CD1c-positive myeloid dendritic cell (primary cell): ENCODE measurements around the gene RAPGEF4.
A peak's percentile ranks its signal among the peaks of the same experiment; 100 is the strongest.

Experiments
- DNase-seq: peaks from one replicate; pipeline ENCODE4 v3.0.0-alpha.2; 2016; ENCODE audit errors: extremely low spot score

Gene RAPGEF4

DNA sequence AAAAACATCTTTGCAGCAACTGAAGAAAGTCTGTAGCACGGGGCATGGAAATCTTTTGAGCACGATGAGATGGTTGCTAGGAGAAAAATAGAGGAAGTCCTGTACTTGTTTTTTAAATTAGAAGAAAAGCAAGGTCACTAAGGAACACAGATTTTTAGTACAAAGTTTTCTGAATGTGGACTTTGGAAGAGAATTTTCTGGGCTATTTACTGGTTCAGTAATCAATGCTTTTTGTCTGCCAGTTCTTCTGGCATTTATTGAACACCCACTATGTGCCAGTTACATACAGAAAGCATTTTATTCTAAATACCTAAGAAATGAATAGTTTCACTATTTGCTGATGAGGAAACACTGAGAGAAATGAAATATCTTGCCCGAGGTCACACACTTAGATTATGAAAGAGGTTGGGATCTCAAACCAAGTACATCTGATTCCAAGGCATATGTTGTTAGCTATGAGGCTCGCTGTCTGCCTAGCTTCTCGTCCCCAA, 324.4 kb downstream of the RAPGEF4 start:
- peak; percentile 64 for DNase-seq

DNA sequence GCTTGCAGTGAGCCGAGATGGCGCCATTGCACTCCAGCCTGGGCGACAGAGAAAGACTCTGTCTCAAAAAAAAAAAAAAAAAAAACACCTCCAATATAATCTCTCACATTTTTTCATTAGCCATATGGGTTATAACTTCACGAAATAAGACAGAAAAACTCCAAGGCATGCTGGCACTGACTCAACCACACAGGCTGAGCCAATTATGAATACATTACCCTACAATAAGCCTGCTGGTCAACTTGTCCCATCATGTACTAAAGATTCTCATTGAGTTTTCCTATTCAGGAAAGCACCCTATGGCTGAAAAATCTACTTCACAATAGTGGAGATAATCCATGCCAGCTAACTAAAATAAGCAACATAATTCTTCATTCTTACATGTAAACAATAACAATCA, 327.2 kb downstream of the RAPGEF4 start:
- DNase-seq, result no peak

DNA sequence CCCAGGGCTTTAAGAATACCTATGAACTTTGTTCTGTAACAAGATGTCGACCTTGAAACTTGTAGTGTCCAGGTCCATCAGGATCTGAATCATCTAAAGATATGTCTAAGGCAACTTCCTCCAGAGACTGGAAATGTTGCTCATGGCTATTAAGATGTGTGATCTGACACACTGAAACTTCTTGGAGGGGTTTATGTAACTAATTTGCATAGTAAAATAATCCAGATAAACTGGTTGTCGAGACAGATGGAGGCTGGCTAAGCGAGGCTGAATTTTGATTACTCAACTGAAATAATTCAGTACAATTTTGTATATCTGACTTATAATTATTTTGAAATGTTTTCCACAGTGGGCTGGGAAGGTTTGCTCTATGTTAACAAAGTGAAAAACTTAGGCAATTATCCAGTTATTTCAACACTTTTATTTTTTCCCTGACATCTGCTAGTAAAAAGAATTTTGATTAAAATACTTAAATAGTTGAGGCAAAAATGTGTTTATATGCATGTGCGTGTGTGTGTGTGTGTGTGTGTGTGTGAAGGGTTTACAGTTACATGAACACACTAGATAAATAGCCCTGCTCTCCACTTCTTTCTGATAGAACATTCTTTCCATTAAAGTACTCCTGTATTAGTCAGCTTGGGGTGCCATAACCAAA, 328.6 kb downstream of the RAPGEF4 start:
- no peak for DNase-seq

DNA sequence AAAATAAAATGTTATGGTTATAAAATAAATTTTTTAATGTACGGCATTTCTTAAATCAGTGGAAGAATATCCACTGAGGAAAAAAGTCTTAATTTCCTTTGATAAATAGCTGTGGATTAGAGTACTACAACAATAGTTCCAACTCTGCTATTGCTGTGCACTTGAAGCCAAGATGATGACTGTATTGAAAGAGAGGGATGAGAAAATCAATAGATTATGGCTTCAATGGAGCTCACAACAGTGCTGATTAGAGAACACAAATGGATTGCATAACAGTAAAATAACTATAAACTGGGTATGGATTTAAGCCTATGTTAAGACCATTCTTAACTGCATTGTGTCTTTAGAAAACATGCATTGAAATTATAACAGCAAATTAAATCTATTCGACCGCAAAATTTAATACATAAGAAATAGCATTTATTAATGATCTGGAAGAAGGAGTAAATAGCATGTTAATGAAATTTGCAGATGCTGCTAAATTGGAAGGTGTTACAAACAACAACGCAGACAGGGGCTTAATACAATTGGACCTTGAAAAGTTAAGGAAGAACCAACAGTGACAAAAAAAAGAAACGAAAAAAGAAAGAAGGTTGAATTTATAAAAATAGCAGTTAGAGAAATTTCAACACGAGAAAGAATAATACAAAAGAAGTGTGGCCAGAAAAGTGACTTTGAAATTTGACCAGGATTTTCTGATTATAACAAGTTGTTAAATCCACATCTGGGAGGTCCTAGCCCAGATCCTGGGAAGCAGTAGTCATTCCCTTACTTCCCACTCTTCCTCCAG, 331.4 kb downstream of the RAPGEF4 start:
- DNase-seq, result no peak

DNA sequence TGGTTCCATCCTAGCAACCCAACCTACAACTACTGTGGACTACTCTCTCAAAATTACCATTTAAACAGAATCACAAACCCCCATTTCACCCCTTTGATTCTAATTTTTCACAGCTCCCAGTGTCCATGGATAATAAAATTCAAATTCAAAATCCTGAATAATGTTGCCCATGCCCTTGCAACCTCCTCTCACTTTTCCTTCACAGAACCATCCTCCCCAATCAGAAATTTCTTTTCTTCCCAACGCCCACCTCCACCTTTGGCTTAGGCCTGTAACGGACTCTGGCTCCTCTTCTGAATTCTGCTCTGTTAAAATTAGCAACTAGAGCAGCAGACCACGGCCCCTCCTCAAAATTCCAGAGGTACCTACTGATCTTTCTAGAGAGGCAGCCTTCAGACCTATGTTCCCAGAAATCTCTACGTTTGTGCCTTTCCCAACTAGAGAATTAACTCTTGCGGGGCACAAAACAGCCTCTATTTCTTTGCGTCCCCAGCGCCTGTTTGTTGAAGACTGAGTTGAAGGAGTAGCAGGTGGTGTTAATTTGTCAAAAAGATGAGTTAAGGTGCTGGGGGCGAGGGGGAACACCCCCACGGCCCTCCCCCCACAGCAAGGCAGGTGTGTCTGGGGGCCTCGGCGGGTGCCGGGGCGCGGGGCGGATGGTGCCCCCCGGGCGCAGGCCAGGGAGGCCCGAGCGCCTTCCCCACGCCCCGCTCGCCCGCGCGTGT, 339.6 kb downstream of the RAPGEF4 start:
- no peak for DNase-seq

DNA sequence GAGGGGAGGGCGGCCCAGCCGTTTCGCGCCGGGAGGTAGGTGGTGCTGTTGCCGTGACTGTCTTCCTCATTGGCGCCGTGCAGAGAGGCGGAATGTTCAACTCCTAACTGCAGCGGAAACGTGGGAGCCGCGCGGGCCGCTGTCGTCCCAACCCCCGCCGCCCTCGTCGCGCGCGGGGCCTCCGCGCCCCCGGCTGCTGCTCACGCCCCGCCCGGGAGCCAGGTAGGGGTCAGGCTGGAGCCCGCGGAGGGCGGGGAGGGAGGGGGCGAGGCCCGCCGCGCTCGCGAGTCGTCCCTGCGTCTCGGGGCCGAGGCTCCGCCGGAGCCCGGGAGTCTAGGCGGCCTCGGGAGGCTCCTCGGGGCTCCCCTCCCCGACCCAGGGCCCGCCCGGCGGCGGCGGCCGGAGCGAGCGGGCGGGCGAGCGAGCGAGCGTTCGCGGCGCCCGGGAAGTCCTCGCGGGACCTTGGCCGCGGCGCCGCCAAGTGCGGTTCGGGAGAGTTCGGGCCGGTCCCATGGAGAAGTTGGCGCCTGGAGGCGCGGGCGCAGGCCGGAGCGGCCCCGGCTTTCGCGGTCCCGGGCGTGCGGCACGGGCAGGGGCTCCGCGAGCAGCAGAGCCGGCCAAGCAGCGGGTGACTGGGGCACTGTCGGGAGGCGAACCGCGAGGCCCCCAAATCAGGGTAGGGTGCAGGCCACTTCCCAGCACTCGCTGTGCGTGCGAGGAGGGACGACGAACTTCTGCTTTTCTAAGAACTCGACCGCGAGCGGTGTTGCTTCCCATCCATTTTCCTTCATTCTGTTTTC, 340.3 kb downstream of the RAPGEF4 start, which contains the start of gene MAP3K20:
TSS of gene MAP3K20 (plus strand) at position 66 of the 800 bp plus-strand sequence. CDS start 15,186 bp downstream, outside the sequence.
- DNase-seq, result peak; percentile 82

DNA sequence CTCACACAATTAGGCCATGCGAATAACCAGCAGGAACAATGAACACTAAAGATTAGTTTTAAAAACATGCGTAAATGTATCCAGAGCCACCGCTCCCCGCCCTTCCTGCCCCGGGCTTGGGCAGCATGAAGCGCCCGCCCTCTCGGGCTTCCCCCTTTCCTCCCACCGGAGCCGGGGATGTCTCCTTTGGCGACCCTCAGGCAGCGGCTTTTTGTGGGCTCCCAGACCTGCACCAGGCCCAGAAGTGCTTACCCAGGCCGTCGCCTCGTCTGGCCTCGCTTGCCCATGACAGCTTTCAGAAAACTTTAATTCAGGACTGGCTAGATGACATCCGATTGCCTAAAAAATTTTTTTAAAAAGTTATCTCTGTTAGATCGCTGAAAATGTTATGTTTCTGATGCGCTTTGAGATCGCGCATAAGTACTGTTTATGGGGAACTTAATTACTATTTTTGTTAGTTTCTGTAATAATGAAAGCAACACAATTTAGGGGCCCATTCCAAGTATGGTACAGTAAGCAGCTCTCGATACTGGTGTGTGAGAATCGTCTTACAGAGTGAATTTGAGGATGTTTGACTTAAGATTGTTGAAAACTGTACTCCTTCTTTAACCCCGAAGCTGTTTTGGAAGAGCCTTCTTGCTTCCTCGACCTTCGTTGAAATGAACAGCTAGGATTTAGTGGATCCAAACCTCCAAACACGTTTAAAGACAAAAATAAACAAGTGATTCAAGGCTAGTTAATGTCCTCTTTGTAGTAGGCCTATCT, 341.1 kb downstream of the RAPGEF4 start:
- no peak for DNase-seq

DNA sequence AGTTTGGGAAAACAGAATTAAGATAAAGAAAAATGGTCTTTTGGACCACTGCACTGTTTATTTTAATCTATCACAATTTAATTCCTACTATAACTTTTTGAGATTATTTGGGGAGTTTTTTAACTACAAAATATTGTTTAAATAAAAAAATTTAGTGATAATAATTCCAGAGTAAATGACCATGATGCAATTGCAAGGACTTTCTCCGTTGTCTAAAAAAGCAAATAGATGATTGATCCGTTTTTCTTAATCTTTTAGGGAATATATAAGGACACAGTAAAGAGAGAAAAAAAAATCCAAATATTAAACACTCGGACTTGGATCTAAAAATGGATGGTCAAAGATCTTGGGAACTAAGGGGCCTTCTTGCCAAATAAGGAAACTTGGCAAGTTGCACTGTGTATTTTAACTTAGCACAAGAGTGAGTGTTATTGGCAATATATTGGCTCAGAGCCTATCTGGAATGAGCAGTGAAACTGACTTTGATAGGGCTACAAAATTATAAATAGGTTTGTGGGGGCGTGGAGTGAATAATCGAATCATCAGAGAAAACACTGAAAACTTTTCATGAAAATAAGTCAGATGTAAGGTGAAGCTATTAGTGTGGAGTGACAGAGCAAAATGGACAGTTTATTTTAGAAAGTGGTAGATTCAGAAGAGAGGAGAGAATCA, 342.0 kb downstream of the RAPGEF4 start:
- no peak for DNase-seq

DNA sequence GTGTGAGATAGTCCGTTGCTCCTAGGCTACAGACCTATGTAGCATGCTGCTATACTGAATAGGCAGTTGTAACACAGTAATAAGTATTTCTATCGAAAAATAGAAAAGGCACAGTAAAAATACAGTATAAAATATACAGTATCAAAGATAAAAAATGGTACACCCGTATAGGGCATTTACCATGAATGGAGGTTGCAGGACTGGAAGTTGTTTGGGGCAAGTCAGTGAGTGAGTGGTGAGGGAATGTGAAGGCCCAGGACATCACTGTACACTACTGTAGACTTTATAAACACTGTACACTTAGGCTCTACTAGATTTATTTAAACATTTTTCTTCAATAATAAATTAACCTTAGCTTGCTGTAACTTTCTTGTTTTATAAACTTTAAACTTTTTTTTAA, 343.5 kb downstream of the RAPGEF4 start:
- no peak for DNase-seq

DNA sequence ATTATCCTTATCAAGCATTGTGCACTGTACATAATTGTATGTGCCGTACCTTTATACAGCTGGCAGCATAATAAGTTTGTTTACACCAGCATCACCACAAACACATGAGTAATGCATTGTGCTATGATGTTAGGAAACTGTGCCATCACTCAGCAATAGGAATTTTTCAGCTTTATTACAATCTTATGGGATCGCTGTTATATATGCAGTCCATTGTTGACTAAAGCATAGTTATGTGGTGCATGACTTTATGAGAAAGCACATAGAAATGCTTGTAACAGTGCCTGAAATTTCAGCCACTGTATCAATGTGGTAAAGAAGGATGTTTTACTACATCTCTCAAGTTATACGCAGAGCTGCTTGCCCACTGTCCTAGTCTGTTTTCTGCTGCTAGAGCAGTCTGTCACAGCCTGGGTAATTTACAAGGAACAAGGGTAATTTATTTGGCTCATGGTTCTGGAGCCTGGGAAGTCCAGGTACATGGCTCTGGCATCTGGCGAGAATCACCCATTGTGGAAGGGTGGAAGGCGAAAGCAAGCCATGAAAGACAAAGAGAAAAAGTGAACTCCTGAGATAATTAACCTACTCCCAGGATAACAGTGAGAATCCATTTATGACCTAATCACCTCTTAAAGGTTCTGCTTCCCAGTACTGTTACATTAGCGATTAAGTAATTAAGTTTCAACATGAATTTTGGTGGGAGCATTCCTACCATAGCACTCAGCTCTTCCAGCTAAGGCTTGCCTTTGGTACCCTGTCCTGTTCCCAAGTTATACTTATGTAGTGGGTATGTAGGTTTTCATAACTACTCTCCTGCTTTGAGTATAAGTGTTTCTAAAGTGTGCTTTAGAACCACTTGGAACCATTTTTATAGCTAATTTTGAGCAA, 344.6 kb downstream of the RAPGEF4 start:
- DNase-seq, result no peak

DNA sequence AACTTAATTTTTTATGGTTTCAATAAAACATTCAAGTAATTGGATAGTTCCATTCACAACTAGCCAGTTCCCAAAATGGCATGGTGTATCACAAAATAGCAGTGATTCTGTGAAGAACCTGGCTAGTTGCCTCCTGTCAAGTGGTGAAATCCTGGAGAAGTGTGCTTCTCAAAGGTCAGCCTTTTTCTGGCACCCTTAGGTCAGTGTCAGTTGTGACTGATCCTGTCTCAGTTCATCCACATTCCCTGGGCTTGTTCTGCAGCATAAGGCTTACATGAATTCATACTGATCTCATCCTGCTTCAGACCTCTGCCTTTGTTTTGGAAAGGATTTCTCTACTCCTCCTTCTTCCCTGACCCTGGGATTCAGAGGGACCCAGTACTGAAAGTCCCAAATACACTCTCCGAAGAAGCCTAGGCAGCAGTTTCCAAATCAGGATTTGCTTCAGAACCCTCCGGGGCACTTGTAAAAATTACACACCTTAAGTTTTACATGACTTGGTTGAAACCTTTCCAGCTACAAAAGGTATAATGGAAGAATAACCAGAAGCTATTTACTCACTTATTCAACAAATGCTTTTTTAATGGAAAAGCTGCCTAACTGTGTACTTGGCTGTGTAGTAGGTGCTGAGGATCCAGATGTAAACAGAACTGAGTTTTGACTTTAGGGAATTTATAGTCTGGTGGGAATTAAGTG, 351.0 kb downstream of the RAPGEF4 start:
- DNase-seq, result no peak

DNA sequence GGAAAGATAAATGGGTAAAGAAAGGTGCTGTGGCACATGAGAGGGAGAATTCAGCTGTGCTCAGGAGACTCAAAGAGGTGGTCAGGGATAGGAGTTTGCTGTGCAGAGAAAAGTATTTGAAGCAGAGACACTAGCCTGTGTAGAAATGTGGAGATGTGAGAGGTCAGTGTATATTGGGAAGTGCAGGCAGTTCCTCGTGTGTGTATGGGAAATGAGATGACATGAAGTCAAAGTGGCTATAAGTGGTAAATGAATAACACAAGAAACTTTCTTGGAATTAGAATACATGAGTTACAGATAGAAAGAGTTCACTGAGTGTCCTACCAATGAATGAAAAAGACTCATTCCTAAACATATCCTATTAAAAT, 351.6 kb downstream of the RAPGEF4 start:
- no peak for DNase-seq

DNA sequence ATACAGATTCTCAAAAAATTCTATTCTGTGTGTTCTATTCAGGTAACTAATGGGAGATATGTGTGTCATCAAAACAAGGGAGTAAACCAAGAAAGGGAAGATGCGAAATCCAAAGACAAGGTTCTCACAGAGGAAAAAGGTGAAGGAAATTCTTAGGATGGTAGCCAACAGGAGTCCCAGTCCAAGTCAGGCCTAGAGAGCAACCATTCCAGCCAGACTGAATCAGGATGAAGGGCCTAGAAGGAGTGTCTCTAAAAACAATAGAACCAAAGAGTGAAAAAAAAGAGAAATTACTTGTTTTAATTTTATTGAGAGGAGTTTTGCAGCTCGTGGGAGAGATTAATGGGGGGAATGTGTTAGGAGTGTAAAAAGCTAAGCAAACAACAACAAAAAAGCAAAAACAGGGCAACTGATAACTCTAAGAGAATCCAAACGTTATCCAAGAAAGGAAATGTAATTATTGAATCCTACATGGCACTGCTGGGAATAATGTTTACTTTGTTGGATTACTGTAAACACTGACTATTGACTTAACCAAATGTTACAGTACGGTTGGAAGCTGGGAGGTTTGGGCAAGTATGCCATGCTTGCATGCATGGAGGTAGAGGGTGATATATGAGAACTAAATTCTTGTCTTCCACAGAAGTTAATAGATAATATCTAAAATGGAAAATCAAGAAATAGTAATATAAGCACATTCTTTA, 352.3 kb downstream of the RAPGEF4 start:
- DNase-seq, result no peak

DNA sequence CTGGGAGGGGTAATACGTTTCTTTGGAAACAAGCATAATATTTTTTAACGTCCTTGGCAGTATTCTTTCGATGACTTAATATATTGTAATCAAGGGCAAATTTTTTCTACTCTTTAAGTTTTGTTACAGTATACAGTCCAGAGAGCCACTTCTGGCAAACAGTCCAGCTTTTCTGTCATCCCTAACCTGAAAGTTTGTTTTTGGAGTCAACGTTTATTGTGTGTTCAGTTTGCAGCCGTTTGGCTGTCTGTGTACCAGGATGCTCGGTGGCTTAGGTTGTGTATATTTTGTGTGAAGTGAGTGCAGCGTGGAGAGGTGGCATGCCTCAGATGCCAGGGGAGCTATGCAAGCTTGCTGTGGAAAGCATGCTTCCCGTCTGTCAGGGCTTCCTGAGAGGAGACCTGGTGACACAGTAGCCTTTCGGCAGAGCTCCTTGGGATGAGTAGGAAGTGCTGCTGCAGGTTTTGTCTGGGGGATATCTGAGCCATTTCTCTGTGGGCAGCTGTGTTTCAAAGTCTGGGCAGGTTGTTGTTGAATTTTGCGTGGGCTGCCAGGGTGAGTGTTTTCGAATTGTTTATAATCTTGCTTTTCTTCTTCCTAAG, 354.7 kb downstream of the RAPGEF4 start:
- DNase-seq, result no peak

DNA sequence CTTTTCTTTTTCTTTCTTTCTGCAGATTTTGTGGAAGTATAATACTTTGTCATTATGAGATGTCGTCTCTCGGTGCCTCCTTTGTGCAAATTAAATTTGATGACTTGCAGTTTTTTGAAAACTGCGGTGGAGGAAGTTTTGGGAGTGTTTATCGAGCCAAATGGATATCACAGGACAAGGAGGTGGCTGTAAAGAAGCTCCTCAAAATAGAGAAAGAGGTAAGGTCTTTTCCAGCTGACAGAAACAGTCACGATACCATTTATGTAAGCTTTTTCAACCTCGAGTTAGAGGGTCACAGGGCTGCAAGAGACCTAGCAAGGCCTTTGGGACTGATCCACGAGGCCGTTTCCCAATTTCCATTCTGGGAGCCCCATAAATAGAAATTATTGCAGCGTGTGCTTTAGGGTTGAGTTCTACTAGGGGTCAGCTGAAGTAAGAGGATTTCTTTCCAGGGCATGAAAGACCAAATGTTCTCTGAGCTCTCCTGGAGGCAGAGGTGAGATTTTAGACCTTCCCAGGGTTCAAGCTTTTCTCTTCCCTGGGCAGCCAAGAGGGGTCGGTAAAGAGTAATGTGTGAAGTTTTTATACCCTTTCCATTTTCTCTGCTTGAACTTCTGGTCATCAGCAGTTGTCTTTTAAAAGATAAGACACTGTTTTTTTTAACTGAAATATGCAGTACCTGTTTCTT, 355.5 kb downstream of the RAPGEF4 start:
- DNase-seq, result no peak

DNA sequence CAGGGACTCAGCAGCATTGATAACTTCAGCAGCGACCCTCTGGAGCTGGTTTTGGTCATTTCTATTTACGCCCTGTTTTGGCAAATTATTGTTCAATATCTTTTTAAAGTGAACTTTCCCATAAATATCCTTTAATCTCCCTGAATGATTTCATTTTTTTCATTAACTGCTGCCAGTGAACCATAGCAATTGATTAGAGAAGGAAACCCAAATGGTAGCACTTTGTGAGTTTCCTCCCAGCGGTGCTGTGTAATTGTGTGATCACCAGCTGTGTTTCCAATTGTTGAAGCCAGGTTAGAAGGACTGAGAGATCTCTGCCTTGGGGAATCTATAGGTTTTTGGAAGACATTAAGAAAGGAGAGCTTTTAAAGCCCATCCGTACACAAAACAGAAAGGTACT, 356.3 kb downstream of the RAPGEF4 start:
- DNase-seq, result no peak

DNA sequence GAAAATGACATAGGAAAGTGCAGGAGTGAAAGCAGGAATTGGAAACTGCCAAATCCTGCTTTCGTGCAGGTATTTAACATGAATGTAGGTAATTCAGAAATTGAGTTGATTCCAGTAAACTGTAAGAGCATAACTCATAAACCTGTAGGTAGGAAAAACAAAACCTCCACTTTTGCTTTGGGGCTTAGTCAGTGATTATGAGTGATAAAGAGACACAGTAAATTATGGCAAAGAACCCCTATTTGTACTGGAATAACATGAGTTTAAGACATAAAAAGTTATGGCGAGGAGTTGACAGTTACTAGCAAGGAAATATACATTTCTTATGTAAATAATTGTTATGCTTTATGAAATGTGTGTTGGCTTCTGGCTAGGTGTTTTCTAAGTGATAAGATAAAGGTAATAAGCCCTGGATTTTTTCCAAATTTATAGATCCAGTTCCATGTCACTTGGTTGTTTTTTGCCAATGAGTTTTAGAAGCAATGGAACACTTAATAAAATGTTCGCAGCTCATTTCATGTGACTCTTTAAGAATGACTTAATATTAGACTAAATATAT, 357.3 kb downstream of the RAPGEF4 start:
- no peak for DNase-seq
